OCI-M1 (cell line): ENCODE results near the gene PTS.

Source experiments
- DNase-seq: peaks from one replicate; lab custom pipeline; 2025; lab: John Stamatoyannopoulos, UW

PTS gene

GRCh38 chr11:112222303-112222702 lies 3.9 kb upstream of the PTS start:
- no peak for DNase-seq

- no peak for DNase-seq
These were observed 3.1 kb upstream of the PTS start for GRCh38 chr11:112223121-112223520.

GRCh38 chr11:112223754-112224532 lies 2.3 kb upstream of the PTS start:
- DNase-seq: no peak

- no peak for DNase-seq
These were observed 521 bp upstream of the PTS start for GRCh38 chr11:112225753-112226061.

- peak; percentile 76 for DNase-seq
These were observed 688 bp downstream of the PTS start for GRCh38 chr11:112226831-112227401.

- DNase-seq: no peak
These were observed 1.2 kb downstream of the PTS start for GRCh38 chr11:112227471-112227870.

- DNase-seq: no peak
These were observed 2.5 kb downstream of the PTS start for GRCh38 chr11:112228706-112229105.

GRCh38 chr11:112229159-112229558 lies 2.9 kb downstream of the PTS start:
- no peak for DNase-seq

GRCh38 chr11:112229746-112230433 lies 3.7 kb downstream of the PTS start:
- DNase-seq: no peak

GRCh38 chr11:112231952-112232351 lies 5.7 kb downstream of the PTS start:
- DNase-seq: no peak

- DNase-seq: no peak
These were observed 9.6 kb downstream of the PTS start for GRCh38 chr11:112235750-112236390.

- no peak for DNase-seq
These were observed 11.2 kb downstream of the PTS start for GRCh38 chr11:112237451-112237850.

- no peak for DNase-seq
These were observed 11.8 kb downstream of the PTS start for GRCh38 chr11:112238041-112238440.

GRCh38 chr11:112241486-112241885 lies 15.3 kb downstream of the PTS start:
- no peak for DNase-seq

- no peak for DNase-seq
These were observed 21.0 kb downstream of the PTS start for GRCh38 chr11:112247201-112247600.

- DNase-seq: peak; percentile 30
These were observed 22.0 kb downstream of the PTS start for GRCh38 chr11:112248201-112248600.

- DNase-seq: no peak
These were observed 23.8 kb downstream of the PTS start for GRCh38 chr11:112249871-112250610.

- no peak for DNase-seq
These were observed 27.5 kb downstream of the PTS start for GRCh38 chr11:112253605-112254242.

- peak; percentile 44 for DNase-seq
These were observed 29.0 kb downstream of the PTS start for GRCh38 chr11:112255067-112255720.

- DNase-seq: no peak
These were observed 34.3 kb downstream of the PTS start, which contains the start of gene PLET1 for GRCh38 chr11:112260490-112260889. Gene PLET1, minus strand, starts transcription at chr11:112260860. Its CDS starts 271 bp downstream, at chr11:112260589.
